ENCODE measurements around the gene FZD7. TPM values are rescaled to one million over a fixed set of nuclear protein-coding genes. Genes with fewer than 3 reads are reported as not detected.

Gene FZD7
- total RNA-seq (10 to 100 TPM; 37.9 to 51.2 (median 48.1) TPM), polyA plus RNA-seq (1 to 10 TPM in 2 of 3 donors, under 1 TPM in 1; 0.23 to 9.4 (median 2.4) TPM)

GRCh38 chr2:202033317-202034248, at the start of gene FZD7:
Gene FZD7 (plus strand): TSS chr2:202033855. CDS start chr2:202034648, 793 bp downstream.
- TF ChIP-seq CTCF (IDR thresholded peaks at IDR 0.05): no peak
- TF ChIP-seq EP300 (IDR thresholded peaks at IDR 0.05): no peak
- TF ChIP-seq POLR2AphosphoS5 (IDR thresholded peaks at IDR 0.05): peak; percentile 76 to 83 (median 79)
- TF ChIP-seq POLR2A (IDR thresholded peaks at IDR 0.05): peak; percentile 36 to 47

GRCh38 chr2:201984333-201984732, 49.3 kb upstream of the FZD7 start:
- Histone ChIP-seq H3K36me3 (no peaks in the 10 kb centered on the region), H3K27ac (no peak overlapping the region), H3K9me3 (no peaks in the 10 kb centered on the region), H3K4me3 (no peak overlapping the region), H3K27me3 (no peaks in the 10 kb centered on the region), H3K4me1 (no peaks in the 10 kb centered on the region)
- DNase-seq: no peak
- no peak for TF ChIP-seq EP300 (IDR thresholded peaks at IDR 0.05)
- no peak for TF ChIP-seq POLR2AphosphoS5 (IDR thresholded peaks at IDR 0.05)
- 90 to 91% methylated on average over 3 of the region's 3 CpGs for WGBS, 2 donors
- intact Hi-C loops (cut with DNase I): no loop called here

More at GRCh38 chr2:202033317-202034248, at the start of gene FZD7:
- peak within 1 kb of the TSS; percentile 96 to 99 (median 98) for H3K27ac ChIP-seq
- H3K9me3 ChIP-seq: no peaks in the 10 kb centered on the region
- peaks cover 0 to 27% (median 12%) of the 10 kb centered on the region in 4 donors for H3K4me1 ChIP-seq
- intact Hi-C loops (cut with DNase I): loop anchor here (2.0 to 10.0 kb wide), 4 partner anchors 236 to 601 kb away; partner anchors contain the start of genes FAM117B and TMEM237
- DNase-seq: peak; percentile 98
- H3K36me3 ChIP-seq: no peaks in the 10 kb centered on the region
- H3K27me3 ChIP-seq: peaks cover 0 to 5% (median 0%) of the 10 kb centered on the region in 3 donors
- WGBS, 2 donors: 0% methylated on average over 109 of the region's 109 CpGs
- H3K4me3 ChIP-seq: peak within 1 kb of the TSS; percentile 69 to 84 (median 74)

GRCh38 chr2:201984800-201985525, 48.7 kb upstream of the FZD7 start:
- WGBS, 2 donors: 69 to 88% methylated on average over 12 of the region's 12 CpGs
- TF ChIP-seq EP300 (IDR thresholded peaks at IDR 0.05) (no peak), POLR2A (IDR thresholded peaks at IDR 0.05) (no peak), CTCF (IDR thresholded peaks at IDR 0.05) (no peak), POLR2AphosphoS5 (IDR thresholded peaks at IDR 0.05) (no peak)
- no peak overlapping the region for H3K27ac ChIP-seq
- intact Hi-C loops (cut with DNase I): no loop called here
- DNase-seq: peak; percentile 68
- no peak overlapping the region for H3K4me3 ChIP-seq
- no peaks in the 10 kb centered on the region for H3K27me3 ChIP-seq
- no peaks in the 10 kb centered on the region for H3K9me3 ChIP-seq
- H3K36me3 ChIP-seq: no peaks in the 10 kb centered on the region
- H3K4me1 ChIP-seq: no peaks in the 10 kb centered on the region

GRCh38 chr2:201985728-201986462, 47.8 kb upstream of the FZD7 start:
- intact Hi-C loops (cut with DNase I): no loop called here
- WGBS, 2 donors: 81 to 89% methylated on average over 8 of the region's 8 CpGs
- no peaks in the 10 kb centered on the region for H3K27me3 ChIP-seq
- no peak for TF ChIP-seq POLR2A (IDR thresholded peaks at IDR 0.05)
- H3K36me3 ChIP-seq: no peaks in the 10 kb centered on the region
- H3K4me3 ChIP-seq: no peak overlapping the region
- H3K4me1 ChIP-seq: no peaks in the 10 kb centered on the region
- no peaks in the 10 kb centered on the region for H3K9me3 ChIP-seq
- no peak for DNase-seq
- no peak overlapping the region for H3K27ac ChIP-seq

GRCh38 chr2:201986463-201986735, 47.3 kb upstream of the FZD7 start:
- Histone ChIP-seq H3K27ac (no peak overlapping the region), H3K9me3 (no peaks in the 10 kb centered on the region), H3K4me3 (no peak overlapping the region), H3K27me3 (no peaks in the 10 kb centered on the region), H3K36me3 (no peaks in the 10 kb centered on the region), H3K4me1 (no peaks in the 10 kb centered on the region)
- no peak for TF ChIP-seq EP300 (IDR thresholded peaks at IDR 0.05)
- TF ChIP-seq POLR2AphosphoS5 (IDR thresholded peaks at IDR 0.05): no peak
- no peak for TF ChIP-seq POLR2A (IDR thresholded peaks at IDR 0.05)
- no peak for TF ChIP-seq CTCF (IDR thresholded peaks at IDR 0.05)
- 81 to 92% methylated on average over 5 of the region's 5 CpGs for WGBS, 2 donors
- intact Hi-C loops (cut with DNase I): no loop called here
- DNase-seq: no peak
